ENCODE results near the gene ADAMTS8.

DNA sequence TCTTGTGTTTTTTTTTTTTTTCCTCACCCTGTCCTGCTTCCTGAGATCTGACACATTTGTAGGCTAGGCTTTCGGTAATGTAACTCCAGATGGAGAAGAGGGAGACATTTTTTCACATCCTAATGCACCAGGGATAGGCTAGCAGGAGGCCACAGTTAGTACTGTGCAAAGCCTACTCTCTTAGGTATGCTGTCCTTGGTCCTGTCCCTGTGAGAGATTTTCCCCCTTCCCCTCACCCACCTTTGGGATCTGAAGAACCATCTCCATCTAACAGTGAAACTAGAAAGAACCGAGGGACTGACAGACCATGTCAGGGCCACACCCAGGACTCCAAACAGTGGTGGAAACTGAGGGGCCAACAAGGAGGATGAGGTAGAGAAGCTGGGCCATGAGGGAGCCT is 29.2 kb downstream of the ADAMTS8 start:
- no peak for TF ChIP-seq POLR2AphosphoS5 (IDR thresholded peaks at IDR 0.05)
- TF ChIP-seq, protein P1, sequence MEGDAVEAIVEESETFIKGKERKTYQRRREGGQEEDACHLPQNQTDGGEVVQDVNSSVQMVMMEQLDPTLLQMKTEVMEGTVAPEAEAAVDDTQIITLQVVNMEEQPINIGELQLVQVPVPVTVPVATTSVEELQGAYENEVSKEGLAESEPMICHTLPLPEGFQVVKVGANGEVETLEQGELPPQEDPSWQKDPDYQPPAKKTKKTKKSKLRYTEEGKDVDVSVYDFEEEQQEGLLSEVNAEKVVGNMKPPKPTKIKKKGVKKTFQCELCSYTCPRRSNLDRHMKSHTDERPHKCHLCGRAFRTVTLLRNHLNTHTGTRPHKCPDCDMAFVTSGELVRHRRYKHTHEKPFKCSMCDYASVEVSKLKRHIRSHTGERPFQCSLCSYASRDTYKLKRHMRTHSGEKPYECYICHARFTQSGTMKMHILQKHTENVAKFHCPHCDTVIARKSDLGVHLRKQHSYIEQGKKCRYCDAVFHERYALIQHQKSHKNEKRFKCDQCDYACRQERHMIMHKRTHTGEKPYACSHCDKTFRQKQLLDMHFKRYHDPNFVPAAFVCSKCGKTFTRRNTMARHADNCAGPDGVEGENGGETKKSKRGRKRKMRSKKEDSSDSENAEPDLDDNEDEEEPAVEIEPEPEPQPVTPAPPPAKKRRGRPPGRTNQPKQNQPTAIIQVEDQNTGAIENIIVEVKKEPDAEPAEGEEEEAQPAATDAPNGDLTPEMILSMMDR (IDR thresholded peaks at IDR 0.05) = no peak
